Measurements from ENCODE around the gene C16orf54.
"Not testable (repeated sequence)": the region's sequence is repeated elsewhere in the genome, so short reads cannot be mapped to it uniquely, and the experiment has no call there.

The C16orf54 gene, protein sequence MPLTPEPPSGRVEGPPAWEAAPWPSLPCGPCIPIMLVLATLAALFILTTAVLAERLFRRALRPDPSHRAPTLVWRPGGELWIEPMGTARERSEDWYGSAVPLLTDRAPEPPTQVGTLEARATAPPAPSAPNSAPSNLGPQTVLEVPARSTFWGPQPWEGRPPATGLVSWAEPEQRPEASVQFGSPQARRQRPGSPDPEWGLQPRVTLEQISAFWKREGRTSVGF

DNA sequence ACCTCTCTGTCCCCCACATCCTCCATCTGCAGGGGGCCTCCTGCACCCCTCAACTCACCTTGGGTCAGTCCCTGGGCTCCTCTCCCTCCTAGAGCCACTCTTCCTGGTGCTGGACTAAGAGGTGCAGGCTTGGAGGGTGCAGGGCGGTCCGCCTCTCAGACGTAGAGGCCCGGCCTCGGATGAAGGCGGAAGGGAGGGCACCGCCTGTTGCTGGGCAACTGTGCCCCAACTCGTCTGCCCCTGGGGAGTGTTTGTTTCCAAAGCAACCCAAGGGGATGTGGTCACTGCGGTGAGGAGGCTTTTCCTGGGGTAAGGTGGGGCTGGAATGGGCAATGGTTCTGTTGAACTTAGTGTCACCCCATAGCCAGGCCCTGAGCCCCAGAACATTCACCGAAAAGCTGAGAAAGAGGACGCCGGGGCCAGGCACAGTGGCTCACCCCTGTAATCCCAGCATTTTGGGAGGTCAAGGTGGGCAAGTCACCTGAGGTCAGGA lies at the start of gene C16orf54:
Gene C16orf54 (minus strand): TSS at position 138 of the 493 bp plus-strand sequence. CDS start 1,039 bp downstream, outside the sequence.
- peak; percentile 86 to 90 for DNase-seq

DNA sequence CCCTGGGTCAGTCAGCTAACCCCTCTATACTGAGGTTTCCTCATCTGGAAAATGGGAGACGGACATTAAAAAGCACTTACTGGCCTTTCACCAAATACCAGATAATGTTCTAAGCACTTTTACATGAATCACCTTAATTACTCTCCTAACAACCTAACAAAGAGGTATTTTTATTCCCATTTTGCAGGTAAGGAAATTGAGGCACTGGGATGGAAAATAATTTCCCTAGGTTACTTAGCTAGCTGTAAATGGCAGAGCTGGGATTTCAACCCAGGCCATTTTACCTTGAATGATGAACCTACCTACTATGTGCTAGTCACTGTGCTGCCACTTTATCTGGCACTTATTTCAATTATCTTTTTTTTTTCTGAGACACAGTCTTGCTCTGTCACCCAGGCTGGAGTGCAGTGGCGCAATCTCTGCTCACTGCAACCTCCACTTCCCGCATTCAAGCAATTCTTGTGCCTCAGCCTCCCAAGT lies 48.5 kb upstream of the C16orf54 start:
- no peak for DNase-seq

DNA sequence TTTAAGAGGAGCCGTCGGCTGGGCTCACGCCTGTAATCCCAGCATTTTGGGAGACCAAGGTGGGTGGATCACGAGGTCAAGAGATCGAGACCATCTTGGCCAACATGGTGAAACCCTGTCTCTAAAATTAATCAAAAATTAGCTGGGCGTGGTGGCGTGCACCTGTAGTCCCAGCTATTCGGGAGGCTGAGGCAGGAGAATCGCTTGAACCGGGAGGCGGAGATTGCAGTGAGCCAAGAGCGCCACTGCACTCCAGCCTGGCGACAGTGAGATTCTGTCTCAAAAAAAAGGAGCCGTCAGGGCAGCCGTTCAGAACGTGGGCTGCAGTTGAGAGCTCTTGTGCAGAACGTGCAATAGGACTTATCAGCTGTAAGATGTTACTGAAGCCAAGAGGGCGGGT lies 47.4 kb upstream of the C16orf54 start:
- DNase-seq, result not testable (repeated sequence)

DNA sequence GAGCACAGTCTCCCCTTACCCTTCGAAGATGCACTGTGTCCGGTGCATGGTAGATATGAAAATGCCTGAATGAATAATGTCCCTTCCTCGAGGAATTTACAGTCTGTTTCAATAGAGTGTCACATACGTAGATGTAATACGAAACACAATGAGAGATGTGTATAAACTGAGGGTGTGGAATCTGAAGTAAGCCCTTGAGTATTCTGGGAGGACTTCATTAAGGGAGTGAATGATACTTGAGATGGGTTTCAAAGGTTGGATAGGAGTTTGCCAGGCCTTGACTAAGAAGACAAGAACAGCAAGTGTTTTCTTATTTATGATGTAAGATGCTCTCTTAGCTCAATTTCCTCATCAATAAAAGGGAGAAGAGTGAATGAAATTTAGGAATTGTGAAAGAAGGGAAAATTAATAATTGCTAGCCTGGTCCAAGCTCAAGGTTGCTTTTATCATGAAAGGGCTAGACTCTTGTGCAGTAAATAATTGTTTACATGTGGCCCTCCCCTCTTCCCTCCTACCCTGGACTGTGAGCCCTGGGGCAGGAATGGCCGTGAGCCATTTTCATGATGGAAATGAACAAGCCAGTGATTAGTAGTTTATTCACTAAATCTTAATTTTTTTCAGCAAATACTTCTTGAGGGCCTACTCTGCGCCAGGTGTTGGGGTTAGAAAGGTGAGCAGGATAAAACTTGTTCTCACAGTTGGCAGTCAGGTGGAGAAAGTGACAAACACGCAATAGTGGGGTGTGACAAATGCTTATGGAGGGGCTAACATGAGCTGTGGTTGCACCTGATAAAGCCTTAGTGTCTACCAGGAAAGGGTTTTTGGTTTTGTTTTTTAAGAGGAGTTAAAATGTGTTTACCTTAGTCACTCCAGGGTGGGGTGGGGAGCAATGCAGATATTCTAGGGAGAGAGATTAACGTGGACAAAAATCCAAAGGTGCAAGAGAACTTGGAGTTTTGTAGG lies 46.3 kb upstream of the C16orf54 start:
- no peak for DNase-seq

DNA sequence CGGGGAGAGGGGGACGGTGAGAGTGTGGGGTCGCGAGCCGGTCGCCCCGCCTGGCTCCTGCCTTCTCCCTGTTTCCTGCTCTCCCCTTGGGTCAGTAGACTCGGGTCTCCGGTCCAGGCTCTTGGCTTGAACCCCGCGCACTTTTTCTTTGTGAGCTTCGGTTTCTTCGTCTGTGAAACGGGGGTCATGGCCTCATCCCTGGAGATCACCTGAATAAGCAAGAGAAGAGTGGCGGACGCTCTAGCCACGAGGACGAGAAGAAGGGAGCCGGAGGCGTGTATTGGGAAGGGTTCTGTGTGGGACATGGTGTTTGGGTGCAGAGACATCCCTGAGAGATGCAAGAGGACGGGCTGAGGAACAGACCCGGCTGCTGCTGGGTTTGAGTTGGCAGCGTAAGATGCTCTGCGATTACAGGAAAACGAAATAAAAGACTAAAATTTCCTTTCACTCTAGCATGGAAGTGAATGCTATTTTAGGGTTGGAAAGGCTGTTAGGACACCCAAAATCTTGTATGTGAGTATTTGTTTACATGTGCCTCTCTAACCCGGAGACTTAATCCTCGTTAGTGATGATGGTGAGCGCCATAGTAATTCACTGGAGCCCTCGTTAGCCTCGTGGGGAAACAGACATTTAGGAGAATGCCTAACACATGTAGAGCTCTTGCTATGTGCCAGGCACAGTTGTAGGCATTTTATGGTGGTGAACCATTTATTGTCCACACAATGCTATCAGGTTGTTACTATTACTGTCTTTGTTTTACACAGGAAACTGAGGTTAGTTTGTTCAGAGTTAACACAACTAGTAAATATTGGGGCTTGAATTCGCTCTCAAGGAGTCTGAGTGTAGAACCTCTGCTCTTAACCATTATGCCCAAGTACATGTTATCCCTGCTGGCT lies 45.4 kb upstream of the C16orf54 start:
- no peak for DNase-seq

DNA sequence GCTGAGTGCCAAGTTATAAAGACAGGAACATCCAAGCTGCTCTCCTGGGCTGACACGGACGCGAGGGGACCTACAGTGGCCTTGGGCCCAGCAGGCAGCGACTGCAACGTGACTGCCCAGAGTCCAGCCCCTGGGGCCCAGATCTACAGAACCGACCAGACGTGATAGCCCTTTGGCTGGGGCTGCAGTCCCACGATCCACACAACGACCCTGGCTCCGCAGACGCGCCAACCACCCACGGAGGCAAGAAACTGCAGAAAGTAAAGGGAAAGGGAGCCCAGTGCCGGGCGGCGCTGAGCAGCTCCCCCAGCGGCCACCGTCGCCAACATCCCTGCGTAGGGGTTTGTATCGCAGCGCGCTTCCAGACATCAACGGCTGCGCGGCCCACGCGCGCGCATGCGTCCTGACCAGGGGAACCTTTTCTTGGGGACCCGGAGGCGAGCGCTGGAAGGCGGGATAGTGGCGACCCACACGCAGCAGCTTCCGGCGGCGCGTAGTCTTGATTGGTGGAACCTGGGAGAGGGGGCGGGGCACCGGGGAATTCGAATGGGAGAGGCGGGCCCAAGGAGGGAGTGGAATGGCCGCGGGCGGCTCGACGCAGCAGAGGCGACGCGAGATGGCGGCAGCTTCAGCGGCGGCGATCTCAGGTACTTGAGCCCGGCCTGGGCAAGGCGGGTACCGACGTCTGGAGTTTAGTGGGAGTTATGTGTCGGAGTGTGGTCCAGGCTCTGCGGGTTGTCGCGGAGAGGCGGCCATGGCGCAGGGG lies 44.6 kb upstream of the C16orf54 start, which contains the start of gene KIF22:
Gene KIF22 (plus strand): TSS at position 569 of the 766 bp plus-strand sequence. CDS start 9 bp downstream, at position 578.
- peak; percentile 100 for DNase-seq

DNA sequence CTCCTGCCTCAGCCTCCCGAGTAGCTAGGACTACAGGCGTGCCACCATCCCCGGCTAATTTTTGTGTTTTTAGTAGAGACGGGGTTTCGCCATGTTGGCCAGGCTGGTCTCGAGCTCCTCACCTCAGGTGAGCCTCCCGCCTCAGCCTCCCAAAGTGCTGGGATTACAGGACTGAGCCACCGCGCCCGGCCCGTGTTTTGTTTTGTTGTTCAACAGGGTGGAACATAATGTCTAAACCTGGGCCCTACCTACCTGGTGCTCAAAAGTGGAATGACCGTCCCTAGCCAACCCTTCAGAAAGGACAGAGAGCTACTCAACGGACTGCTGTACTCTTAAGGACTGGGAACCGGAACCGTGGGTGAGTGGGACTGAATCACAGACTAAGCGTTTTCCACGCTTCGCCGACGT lies 44.0 kb upstream of the C16orf54 start:
- DNase-seq, result no peak

DNA sequence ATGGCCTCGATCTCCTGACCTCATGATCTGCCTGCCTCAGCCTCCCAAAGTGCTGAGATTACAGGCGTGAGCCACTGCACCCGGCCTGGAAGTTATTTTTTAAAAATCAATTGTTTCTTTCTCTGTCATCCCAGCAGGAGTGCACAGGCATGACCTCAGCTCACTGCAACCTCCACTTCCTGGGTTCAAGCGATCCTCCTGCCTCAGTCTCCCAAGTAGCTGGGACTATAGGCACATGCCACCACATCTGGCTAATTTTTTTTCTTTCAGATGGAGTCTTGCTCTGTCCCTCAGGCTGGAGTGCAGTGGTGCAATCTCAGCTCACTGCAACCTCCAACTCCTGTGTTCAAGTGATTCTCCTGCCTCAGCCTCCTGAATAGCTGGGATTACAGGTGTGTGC lies 41.4 kb upstream of the C16orf54 start:
- DNase-seq, result not testable (repeated sequence)

DNA sequence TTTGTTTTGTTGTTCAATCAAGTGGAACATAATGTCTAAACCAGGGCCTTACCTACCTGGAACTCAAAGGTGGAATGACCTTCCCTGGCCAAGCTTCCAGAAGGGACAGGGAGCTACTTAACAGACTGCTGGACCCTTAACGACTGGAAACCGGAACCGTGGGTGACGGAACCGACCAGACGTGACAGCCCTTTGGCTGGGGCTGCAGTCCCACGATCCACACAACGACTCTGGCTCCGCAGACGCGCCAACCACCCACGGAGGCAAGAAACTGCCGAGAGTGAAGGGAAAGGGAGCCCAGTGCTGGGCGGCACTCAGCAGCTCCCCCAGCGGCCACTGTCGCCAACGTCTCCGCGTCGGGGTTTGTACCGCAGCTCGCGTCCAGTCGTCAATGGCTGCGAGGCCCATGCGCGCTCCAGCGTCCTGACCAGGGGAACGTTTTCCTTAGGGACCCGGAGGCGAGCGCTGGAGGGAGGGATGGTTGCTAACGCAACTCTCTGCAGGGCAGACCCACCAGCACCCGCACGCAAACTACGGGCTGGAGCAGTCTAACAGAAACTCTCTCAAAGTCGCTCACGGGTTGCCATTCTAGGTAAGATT lies 39.2 kb upstream of the C16orf54 start:
- peak; percentile 83 to 88 for DNase-seq

DNA sequence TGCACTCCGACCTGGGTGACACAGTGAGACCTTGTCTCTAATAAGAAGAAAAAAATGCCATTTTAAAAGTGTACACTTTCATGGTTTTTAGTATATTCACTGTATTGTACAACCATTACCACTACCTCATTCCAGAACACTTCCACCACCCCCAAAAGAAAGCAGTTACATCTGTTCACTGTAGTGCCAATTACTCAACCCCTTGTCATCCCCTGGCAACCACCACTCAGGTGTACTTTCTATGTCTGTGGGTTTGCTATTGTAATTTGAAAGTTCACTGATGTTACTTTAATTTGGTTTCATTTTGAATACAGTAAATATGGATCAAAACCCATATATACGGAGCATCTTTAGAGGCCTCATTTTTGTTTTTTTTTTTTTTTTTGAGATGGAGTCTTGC lies 38.4 kb upstream of the C16orf54 start:
- DNase-seq, result peak; percentile 29 to 43

DNA sequence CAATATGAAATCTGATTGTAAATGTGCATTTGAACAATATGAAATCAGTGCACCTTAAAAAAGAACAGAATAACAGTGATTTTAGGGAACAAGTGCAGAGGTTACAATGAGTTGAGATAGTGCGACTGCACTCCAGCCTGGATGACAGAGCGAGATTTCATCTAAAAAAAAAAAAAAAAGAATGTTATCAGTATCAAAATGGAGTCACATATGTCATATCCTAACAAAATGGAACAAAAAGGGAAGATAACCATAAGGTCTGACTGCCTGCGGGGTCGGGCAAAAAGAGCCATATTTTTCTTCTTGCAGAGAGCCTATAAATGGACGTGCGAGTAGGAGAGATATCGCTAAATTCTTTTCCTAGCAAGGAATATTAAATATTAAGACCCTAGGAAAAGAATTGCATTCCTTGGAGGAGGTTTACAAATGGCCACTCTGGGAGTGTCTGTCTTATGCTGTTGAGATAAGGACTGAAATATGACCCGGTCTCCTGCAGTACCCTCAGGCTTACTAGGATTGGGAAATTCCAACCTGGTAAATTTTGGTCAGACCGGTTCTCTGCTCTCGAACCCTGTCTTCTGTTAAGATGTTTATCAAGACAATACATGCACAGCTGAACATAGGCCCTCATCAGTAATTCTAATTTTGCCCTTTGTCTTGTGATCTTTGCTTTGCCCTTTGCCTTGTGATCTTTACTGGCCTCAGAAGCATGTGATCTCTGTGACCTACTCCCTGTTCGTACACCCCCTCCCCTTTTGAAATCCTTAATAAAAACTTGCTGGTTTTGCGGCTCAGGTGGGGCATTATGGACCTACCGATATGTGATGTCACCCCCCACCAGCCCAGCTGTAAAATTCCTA lies 37.5 kb upstream of the C16orf54 start:
- DNase-seq, result not testable (repeated sequence)

DNA sequence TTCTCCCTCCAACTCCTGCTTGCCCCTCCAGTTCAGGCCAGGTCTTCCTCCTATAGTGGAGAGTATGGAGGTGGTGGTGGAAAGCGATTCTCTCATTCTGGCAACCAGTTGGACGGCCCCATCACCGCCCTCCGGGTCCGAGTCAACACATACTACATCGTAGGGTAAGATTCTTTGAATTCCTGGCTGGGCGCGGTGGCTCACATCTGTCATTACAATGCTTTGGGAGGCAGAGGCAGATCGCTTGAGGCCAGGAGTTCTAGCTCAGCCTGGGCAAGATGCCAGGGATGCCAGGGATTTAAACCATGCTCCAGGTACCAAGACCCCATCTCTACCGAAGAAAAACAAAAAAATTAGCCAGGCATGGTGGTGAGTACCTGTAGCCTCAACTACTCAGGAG lies 33.7 kb upstream of the C16orf54 start:
- DNase-seq, result no peak

DNA sequence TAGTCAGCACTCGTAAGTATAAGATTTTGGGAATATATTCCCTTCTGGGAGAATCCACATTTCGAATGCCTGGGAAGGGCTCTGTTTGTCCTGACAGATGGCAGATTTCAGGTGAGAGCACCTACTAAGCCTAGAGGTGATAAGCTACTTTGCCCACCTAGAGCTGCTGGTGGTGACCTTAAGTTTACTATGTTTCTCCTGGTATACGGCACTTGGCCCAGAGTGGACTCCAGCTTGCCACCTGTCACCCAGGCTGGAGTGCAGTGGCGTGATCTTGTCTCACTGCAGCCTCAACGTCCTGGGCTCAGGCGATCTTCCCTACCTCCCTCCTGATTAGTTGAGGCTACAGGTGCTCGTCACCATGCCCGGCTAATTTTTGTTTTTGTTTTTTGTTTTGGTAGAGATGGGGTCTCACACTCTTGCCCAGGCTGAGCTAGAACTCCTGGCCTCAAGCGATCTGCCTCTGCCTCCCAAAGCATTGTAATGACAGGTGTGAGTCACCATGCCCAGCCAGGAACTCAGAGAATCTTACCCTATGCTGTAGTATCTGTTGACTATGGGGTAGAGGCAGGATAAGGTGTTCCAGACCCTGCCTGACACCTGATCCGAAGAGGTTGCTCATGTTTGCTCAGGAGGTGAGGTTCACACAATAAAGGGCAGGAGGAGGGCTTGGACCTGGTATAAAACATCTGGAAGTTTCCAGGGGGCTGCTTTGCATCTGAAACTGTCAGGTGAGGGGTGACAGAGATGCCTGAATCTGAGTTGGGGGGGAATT lies 32.0 kb upstream of the C16orf54 start, which contains the start of gene ZG16:
Gene ZG16 (plus strand): TSS at position 681 of the 775 bp plus-strand sequence. CDS start 1,011 bp downstream, outside the sequence.
- DNase-seq, result no peak

DNA sequence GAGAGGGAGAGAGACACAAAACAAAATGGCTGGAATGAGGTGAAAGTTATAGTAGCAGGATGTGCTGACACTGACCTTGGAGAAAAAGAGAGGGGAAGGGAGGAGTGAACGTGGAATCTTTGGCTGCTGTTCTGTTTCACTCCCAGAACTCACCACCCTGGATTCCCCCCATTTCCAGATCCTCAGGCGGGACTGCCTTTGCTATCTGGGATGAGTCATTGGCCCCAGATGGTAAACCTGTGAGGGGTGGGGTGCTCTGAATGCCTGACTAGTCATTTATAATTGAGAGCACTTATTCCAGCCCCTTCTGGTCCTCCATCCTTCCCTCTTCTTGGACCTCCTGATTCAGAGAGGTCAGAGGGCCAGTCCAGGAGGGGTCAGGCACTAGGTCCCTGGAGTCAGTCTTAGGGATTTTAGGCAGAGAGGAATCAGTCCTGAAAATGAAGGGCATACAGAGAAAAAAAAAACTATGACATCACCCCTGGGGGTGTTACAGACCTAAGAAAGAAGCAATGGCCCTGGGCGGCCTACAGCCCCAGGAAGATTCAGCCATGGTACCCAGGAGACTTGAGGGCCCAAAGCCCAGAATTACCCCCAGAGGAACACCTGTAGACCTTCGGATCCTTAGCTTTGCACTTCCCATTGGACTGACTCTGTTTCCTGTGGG lies 30.1 kb upstream of the C16orf54 start:
- DNase-seq, result no peak

DNA sequence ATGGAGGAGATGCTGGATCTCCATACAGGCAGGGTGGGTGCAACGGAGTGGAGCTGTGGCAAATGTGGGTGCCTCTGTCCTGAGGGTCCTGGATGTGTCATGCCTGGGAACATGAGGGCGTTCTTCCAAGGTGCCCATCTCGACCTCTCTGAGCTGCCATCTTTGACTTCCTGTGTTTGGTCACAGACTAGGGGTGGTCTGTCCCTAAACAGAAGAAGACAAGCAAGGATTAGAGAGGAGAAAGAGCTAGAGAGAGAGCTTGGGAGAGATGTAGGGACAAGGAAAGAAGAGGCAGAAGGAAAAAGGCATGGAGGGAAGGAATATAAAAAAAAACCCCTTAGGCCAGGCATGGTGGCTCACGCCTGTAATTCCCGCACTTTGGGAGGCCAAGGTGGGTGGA lies 28.9 kb upstream of the C16orf54 start:
- DNase-seq, result no peak

DNA sequence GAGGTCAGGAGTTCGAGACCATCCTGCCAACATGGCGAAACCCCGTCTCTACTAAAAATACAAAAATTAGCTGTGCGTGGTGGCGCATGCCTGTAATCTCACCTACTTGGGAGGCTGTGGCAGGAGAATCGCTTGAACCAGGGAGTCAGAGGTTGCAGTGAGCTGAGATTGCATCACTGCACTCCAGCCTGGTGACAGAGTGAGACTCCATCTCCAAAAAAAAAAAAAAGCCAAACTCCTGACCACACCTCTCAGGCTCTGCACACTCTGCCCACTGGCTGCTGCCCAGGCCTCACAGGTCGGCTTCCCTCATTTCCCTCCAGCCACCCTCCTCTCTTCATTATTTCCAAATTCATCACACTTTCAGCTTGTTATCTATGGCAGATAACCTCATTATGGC lies 26.5 kb upstream of the C16orf54 start:
- DNase-seq, result not testable (repeated sequence)

DNA sequence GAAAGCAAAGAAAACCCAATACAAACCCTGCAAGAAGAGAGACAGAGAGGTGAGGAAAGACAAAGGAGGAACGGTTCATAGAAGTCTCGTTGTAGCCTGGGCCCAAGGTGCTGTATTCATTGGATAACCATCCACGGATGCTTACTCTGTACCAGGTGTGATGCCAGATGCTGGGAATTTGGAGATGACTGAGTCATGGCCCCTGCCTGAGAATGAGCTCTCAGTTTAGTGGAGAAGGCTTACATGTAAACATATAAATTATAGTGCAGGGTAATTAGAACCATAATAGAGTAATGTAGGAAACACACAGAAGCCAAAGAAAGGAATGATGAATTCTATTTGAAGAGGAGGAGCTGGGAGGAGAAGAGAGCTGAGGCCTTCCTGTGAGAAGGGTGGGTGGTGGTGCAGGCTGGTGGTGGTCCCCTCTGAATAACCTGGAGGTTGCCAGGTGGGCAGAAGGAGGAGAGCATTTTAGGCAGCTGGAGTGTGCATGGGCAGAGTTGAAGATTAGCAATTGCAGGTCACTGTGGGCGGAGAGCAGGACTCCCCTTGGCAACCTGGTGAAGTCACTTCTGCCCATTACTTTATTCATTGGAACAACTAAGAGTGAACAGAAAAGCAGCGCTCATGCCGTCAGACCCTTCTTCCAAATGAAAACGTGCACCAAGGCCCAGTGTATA lies 24.6 kb upstream of the C16orf54 start:
- no peak for DNase-seq

DNA sequence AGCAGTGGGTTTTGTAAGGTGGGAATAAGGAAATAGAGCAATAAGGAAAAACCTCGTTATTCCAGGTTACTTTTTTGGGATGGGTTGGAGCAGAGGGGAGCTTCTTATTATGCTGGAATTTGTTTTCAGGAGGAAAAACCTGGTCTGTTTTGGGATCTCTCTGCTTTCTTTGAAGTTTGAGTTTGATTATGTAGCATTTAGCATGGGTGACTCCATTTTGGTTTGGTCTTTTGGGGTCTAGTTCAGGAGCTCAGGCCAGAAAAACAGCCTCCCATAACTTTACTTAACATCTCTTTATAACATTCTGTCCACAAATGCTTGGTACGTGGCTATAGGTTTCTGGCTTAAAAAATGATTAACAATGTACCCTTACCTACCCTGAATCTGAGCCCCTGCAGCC lies 23.7 kb upstream of the C16orf54 start:
- DNase-seq, result no peak

Measured in activated CD4-positive, alpha-beta T cell treated with anti-CD3 and anti-CD28 coated beads, Interleukin-2, amount 50 U/mL, for 48 hours (primary cell).